Jurkat, Clone E6-1 (cell line): Measurements from ENCODE around the gene ARID1A.

Experiments
- DNase-seq: peaks from one replicate; pipeline ENCODE4 v3.0.0-alpha.2; 2011; ENCODE audit warnings: low read depth, low spot score
- H3K4me3 ChIP-seq: 2 replicates; pipeline ENCODE4 v1.5.1; 2011; ENCODE audit warnings: mild to moderate bottlenecking, low read length, control low read depth, moderate library complexity

ARID1A gene

DNA sequence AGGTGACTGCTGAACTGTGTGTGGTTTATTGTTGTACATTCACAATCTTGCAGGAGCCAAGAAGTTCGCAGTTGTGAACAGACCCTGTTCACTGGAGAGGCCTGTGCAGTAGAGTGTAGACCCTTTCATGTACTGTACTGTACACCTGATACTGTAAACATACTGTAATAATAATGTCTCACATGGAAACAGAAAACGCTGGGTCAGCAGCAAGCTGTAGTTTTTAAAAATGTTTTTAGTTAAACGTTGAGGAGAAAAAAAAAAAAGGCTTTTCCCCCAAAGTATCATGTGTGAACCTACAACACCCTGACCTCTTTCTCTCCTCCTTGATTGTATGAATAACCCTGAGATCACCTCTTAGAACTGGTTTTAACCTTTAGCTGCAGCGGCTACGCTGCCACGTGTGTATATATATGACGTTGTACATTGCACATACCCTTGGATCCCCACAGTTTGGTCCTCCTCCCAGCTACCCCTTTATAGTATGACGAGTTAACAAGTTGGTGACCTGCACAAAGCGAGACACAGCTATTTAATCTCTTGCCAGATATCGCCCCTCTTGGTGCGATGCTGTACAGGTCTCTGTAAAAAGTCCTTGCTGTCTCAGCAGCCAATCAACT lies 85.5 kb downstream of the ARID1A start:
- no peak for DNase-seq
- no peak overlapping the region for H3K4me3 ChIP-seq

DNA sequence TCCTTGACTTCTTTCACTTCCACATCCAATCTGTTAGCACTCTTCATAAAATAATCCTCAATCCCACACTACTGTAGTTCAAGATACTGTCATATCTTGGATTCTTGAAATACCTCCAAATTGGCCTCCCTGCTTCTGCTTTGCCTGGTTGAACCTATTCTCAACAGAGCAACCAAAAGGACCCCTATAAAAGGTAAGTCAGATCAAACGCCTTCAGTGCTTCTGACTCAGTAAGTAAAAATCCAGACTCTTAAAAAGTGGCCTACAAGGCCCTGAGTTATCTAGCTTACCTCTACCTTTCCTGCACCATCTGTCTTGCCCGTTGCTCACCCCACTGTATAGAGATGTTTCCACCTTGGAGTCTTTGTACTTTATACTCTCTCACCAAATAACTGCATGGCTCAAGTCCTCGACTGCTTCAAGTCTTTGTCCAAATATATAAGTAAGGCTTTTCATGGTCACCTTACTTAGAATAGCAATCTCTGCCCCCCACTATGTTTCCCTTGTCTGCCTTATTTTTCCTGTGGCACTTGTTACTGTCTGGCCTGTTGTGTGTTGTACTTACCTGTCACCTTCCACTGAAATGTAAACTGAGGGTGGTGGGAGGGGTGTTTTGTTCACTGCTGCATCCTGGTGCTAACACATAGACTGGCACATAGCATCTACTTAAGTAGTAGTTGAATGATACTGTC lies 86.9 kb downstream of the ARID1A start:
- DNase-seq = no peak
- no peak overlapping the region for H3K4me3 ChIP-seq

DNA sequence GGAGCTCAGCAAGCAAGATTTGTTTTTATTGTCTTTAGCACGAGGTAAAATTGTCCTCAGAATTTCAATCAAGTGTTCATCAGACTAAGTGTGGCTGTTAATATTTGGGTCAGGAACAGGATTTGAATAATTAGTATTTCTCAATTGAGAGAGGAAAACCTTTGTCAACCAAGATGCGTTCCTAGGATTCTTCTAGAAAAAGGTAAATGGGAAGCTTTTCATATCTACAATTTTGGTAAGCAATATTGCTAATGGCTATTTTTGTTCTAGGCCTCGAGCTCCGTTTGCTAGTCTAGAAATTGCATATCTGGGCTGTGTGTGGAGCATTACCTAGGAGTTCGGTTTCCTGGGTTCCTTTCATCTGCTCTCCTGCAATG lies 87.8 kb downstream of the ARID1A start:
- H3K4me3 ChIP-seq = no peak overlapping the region
- DNase-seq = no peak

DNA sequence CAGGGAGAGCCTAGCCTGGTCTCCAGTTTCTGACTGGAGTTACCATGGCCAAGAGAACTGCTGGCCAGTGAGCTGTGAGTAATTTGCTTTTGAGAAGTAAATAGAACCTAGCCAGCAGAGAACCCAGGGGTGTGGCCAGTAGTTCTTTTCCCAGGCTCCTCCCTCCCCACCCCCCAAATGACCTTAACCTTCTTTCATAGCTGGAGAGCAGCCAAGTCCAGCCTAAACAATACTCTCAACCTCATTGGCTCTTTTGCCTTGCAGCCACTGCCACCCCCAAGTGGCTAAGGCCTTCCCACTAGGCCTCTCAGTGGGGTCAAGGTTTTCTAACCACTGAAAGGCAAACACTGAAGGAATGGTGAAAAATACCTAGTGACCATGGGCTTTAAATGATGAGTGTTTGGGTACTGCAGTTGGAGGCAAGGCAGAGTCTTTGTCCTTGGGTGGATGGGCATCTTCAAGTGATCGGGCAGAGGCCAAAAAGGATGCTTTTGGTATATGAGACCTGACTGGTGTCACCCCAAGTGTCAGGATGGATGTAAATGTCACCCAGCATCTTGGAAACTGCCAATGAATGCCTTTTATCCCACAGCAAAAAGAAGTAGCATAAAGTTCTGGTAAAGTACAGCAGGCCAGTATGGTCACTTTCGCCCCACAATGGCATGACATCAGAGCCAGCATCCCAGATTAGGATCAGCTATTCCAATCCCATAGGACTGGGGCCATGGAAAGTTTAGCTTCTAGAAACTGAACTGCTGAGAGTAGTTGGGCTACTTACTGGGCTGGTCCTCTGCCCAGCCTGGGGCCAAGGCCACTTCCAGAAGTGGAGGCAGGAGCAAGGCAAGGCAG lies 88.4 kb downstream of the ARID1A start:
- no peak overlapping the region for H3K4me3 ChIP-seq
- DNase-seq = no peak

DNA sequence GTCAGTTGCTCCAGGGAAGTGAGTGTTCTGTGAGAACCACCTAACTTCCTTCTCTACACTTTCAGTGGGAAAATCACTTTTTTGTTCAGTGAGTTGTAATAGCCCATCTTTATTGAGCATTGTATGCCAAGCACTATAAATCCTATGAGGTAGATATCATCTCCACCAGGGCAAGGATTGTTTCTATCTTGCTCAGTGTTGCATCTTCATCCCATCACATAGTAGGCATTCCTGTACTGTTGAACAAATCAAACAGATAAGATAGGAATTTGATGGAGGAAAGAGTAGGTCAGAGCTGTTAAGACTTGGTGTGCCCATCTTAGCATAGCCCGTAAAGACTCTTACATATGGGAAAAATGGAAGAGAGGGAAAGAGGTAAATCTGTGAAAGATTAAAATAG lies 89.1 kb downstream of the ARID1A start:
- no peak for DNase-seq
- H3K4me3 ChIP-seq = no peak overlapping the region

DNA sequence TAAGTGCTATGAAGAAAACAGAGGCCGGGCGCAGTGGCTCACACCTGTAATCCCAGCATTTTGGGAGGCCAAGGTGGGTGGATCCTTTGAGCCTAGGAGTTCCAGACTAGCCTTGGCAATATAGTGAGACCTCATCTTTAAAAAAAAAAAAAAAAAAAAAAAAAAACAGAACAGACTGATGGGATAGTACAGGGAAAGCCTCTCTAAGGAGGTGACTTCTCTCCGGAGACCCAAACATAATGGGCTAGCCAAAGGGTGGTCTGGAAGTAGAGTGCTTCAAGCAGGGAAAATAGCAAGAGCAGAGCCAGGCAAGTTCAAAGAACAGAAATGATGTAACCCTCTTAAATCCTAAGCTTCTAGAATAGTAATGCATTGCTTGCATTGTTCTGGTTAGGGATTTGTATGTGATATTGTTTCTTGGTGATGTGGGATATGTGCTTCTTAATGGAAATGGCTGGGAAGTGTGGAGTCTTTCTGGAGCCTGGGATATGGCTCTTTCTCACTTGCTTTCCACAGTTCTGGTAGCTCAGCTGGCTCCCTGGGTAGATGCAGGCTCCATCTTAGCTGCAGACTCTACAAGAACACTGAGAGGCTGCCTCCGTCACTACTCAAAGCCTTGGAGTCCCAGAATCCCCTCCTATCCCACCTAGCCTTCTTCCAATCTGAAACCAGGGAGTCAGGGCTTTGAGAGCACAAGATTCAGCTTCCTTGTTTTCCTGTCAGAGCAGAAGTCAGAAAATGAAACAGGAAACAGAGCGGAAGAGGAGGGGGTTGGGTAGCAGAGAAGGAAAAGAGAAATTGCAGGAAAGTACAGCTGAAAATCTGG lies 90.0 kb downstream of the ARID1A start:
- DNase-seq = peak; percentile 61
- peak overlapping the region; percentile 96 for H3K4me3 ChIP-seq

DNA sequence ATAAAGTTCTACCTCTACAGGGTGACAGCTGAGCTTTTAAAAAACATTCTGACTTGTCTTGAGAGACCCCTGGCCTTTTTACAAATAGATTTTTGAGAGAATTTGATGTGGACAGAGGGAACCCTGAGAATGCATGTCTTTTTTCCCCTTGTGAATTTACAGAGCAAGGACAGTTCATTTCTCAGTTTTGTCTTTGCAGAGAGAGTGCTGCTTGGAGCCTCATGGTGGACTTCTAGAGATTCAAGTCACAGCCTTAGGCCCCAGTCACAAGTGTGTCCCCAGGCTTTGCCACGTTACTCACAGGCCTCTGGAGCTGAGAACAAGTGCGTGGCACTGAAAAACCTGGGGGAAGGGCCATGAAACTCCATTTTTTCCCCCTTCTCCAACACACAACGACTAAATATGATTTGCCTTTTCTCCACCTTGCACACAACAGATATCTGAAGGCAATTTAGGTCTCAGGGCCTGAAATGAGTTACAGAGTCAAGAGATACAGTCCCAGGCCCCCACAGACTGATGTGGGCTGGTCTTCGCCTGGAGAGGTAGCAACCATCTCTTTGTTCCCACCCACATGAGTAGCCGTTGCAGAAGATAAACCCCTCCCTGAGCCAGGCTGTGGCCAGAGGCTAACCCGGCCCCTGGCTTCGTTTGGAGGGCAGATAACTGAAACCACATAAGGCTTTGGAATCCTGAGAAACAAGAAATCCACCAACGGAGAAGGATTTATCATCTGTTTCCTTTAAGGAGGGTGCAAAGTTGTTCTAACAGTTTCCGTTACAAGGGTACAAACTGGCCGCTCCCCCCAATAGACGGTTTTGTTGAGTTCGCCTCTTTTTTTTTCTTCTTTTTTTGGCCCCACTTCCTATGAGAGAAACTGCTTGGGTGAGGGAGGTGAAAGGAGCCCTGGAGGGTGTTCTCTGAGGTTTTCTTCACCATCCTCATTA lies 90.9 kb downstream of the ARID1A start:
- peak overlapping the region; percentile 96 for H3K4me3 ChIP-seq
- peak; percentile 77 for DNase-seq

DNA sequence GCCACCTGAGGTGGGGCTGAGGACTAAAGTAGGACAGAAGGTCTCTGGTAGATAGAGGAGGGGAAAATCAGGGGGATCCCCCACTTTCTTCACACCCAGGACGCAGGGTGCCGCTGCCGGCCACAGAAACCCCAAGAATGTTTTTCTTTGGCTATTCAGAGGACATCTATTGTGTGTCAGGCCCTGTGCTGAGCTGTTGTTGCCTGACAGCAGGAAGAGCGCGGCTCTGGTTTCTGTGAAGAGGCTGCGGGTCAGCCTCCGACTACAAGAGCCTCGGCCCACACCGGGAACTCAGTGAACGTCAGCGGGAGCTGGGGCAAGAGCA lies 91.5 kb downstream of the ARID1A start:
- H3K4me3 ChIP-seq = peak overlapping the region; percentile 96
- DNase-seq = peak; percentile 28

DNA sequence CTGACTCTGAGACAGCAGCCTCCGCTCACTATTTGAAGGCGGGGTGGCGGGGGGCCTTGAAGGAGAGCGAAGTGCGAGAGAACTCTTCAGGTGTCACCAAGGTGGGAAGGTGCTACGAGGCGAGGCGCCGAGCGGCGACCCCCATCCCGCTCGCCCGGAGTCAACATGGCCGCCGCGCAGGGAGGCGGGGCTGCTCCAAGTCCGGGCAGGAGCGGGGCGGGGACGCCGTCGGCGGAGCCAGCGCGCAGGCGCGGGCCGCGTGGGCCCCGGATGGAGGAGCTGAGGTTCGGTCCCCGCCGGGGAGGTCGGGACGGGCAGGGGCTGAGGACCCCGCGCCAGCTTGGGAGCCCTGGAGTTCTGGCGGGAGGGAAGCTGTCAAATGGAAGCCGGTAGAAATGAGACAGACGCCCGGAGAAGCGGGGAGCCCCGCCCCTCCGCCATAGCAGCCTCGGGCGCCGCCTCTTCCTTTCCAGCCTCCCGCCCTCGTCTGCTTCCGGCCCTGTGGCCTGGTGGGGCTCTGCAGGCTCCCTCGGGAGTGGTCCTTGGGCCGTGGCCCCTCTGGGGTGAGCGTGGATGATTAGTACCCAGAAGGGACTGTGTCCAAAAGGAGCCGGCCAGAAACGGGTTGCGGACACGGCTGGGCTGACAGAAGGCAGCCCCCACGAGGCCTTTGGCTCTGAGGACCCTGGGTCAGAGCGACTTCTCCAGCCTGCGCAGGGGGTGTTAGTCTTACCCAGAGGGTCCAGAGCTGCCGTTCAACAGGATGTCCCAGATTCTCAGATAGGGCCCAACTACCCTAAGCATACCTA lies 92.1 kb downstream of the ARID1A start, which contains the start of gene PIGV:
Gene PIGV (plus strand): TSS at position 245 of the 809 bp plus-strand sequence. CDS start 2,866 bp downstream, outside the sequence.
- H3K4me3 ChIP-seq = peak within 1 kb of the TSS; percentile 96

DNA sequence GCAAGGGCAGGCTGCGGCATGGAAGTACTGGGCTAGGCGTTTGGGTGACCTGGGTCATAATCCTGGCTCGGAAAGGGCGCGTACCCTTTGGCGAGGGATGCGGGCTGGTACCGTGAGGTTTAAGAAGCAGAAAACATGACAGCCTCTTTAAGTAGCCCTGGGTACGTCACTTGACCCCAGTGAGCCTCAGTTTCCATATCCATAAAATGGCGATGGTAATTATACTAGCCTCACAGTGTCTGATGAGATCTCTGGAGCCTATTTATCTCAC lies 92.6 kb downstream of the ARID1A start:
- DNase-seq = no peak
- H3K4me3 ChIP-seq = peak overlapping the region; percentile 96

More for the DNA sequence above, 92.1 kb downstream of the ARID1A start, which contains the start of gene PIGV:
- DNase-seq = peak; percentile 77

DNA sequence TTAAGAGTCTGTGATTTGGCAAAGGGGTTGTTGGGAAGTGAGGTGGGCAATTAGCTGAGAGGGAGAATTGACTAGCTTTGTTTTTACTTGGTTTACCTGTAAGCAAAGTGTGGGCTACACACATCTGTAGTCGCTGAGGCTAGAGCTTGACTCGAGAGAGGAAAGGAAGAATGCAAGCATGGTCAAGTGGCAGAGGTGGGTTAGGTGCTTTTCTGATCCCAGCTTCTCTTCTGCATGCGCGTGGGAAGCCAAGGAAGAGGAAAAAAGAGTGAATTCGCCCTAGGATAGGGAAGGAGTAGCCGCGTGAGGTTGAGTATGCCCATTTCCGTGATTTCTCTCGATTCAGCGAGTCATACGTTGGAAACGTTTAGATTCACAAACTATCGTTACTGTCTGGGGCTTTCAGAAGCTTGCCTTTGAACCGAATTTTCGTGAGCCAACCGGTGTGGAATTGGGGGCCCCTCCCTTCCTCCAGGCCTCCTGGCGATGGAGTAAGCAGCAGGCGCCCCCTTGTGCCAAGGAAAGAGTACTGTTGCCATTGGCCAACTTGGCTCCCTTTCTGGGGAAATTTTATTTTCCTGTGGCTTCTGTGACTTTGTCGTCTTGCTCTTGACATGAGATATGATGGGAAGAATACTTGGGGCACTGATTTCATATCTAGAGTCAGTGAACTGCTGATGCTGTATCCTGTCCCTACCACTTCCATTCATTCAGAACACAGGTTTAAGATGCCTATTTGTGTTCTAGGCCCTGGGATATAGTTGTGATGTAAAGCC lies 93.2 kb downstream of the ARID1A start:
- DNase-seq = peak; percentile 86
- peak overlapping the region; percentile 96 for H3K4me3 ChIP-seq

DNA sequence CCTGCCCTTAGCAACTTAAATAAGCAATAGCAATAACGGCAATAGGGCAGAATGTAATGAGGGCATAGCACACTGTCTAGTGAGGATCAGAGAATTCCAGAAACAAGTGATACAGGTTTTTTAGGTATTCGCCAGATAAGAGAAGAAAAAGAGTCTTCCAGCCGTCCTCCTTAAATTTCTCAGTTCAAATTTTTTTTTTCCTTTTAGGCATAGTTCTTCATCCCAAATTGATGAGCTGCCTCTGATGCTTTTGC lies 93.7 kb downstream of the ARID1A start:
- no peak overlapping the region for H3K4me3 ChIP-seq
- DNase-seq = no peak

DNA sequence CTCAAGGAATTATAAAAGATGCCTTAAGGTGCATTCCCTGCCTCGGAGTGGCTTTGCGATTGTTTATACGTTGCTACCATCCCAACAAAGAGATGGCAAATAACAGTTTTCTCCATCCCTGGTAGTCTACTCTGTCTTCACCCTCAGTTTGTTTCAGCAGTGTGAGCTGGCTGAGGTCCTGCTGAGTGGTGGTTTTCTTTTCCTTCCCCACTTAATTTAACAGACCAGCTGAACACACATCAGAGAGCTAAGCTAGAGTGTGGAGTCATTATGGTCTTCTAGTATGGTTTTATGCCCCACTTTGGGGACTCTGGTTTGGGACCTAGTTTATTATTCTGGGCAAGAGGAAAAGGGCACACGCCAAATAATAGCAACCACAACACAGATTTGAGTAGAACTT lies 94.1 kb downstream of the ARID1A start:
- no peak for DNase-seq
- H3K4me3 ChIP-seq = no peak overlapping the region

DNA sequence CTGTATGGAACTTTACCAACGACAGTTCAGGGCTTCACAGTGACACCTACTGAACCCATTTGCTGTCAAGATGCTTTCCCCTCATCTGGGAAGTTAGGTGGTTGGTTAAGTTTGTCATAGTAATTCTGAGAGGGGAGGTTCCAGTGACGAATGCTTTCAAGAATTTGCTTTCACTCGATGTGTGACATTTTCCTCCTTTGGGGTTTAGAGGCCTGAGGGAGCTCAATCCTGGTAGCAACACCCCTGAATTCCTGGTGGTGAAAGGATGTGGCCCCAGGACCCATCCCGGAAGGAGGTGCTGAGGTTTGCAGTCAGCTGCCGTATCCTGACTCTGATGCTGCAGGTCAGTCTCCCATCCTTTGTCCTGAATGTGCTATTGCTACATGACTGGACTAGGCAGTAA lies 94.7 kb downstream of the ARID1A start:
- no peak for DNase-seq

DNA sequence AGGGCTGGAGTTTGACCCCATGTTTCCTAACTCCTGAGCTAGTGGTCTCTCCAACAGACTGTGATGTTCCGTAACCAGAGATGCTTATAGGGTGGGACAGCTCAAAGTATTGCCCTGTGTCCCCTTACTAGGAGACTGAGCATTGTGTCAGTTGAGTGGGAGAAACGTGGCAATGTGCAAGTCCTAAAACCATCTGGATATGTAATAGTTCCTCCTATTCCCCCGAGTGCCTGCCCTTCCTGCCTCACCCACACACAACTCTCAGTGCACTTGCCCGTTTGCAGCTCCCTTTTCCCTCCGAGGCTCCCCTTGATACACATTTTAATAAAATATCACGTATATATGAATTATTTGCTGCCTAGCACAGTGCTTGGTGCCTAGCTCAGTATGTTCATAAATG lies 95.3 kb downstream of the ARID1A start:
- no peak for DNase-seq

More for the DNA sequence above, 94.7 kb downstream of the ARID1A start:
- H3K4me3 ChIP-seq = no peak overlapping the region

DNA sequence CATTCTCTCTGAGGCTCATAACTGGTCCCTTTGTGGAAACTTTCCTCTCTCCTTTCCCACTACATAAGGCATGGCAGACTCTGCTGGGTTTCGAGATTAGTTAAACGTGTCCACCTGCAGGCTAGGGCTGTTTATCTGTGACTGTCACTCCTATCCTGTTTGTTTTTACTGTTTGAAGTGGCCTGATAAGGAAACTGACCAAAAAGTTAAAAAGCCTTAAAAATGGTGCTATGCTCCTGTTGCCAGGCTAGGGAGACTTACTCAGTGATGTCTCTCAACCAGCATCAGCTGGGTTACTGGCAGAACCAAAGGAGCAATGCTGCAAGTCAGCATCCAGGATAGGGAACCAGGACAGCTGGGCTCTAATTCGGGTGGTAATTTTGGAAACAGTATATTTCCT lies 95.8 kb downstream of the ARID1A start:
- DNase-seq = no peak
- H3K4me3 ChIP-seq = no peak overlapping the region

More for the DNA sequence above, 95.3 kb downstream of the ARID1A start:
- H3K4me3 ChIP-seq = no peak overlapping the region

DNA sequence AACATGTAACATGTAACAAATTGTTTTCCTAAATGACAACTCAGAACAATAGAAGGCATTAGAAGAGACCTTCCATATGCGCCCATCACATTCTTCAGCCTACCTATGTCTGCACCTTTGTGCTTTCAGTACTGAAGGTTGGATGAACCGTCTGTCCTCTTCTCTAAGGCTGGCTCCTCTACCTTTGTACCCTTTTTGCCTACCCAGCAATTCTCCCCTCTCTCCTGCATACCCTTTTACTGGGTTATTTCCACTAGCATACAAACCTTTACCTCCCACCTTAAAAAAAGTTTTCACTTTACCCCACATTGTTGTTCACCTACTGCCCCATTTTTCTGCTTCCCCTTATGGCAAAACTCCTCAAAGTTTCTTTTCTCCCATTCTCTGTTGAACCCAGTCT lies 97.1 kb downstream of the ARID1A start:
- no peak for DNase-seq
- no peak overlapping the region for H3K4me3 ChIP-seq
